ENCODE results near the gene TMC1.

The TMC1 gene

DNA sequence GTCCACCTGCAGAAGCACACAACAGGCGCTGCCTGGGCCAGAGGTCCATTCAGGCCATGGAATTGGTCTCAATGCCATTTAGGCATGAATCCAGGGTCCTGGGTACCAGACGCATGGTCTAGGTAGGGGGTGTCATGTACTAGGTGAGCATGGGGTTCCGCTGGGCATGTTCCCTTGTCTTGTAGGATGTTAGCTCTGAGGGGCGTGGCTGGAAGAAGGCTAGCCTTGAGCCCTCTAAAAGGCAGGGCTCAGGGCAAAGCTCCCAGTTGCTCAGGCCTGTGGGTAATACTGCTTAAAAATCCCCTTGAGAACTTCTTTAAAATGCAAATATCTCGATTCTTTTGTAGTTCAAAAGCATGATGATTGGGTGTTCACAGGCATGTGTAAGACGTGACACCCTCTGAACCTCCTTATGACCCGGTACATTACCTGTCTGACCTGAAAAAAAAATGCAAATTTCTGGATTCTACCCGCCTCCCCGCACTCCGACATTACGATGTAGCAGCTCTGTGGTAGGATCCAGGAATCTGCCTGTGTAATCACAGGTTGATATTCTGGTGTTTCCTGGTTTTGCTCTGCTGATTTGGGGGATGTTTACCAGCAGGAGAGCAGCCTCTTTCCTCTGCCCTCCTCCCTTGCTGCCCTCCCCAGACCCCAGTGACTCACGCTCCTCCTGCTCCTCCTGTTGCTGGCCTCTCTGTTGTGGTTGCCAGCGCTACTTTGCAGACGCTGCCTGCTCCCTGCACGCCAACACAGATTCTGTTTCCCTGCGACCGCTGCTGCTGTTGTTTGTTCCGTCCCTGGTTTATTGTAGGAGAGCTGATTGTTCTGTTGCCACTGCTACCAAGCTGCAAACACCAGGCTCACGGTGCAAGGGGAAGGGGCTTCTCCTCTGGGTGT is 5.7 kb downstream of the TMC1 start:
- Histone ChIP-seq H3K9ac (ENCODE audit: low read length in 2 of 2) (peak overlapping the region; percentile 25 to 62), H3K4me3 (ENCODE audit: low read length in 2 of 2) (peak overlapping the region; percentile 45 to 66), H3K4me1 (ENCODE audit: control insufficient read depth, insufficient read depth, low read length) (peaks cover 16% of the 10 kb centered on the region), H3K27me3 (ENCODE audit: control insufficient read depth in 1 of 2, insufficient read depth in 2 of 2, low read length in 2 of 2) (no peaks in the 10 kb centered on the region), H3K9me3 (ENCODE audit: control insufficient read depth in 2 of 2, low read length in 2 of 2) (no peaks in the 10 kb centered on the region), H3K27ac (ENCODE audit: low read length) (peak overlapping the region; percentile 64), H3K36me3 (ENCODE audit: control insufficient read depth in 2 of 2, insufficient read depth in 2 of 2, low read length in 2 of 2) (no peaks in the 10 kb centered on the region)

DNA sequence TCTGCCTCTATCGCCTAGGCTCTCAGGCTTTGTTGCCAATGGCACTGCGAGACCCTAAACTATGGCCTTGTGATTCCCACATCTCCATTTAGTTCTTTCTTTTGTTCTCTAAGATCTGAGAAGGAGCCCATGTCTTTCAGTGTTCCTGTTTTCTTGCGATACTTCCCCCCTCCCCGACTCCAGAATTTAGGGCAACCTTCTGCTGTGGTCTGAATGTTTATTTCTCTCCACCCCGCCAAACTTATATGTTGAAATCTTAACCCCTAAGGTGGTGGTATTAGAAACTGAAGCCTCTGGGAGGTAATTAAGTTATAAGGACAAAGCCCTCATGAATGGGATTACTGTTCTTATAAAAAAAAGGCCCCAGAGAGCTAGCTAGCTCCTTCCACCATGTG is 6.4 kb downstream of the TMC1 start:
- no peaks in the 10 kb centered on the region for H3K9me3 ChIP-seq (ENCODE audit: control insufficient read depth in 2 of 2, low read length in 2 of 2)
- peak overlapping the region; percentile 45 to 66 for H3K4me3 ChIP-seq (ENCODE audit: low read length in 2 of 2)

DNA sequence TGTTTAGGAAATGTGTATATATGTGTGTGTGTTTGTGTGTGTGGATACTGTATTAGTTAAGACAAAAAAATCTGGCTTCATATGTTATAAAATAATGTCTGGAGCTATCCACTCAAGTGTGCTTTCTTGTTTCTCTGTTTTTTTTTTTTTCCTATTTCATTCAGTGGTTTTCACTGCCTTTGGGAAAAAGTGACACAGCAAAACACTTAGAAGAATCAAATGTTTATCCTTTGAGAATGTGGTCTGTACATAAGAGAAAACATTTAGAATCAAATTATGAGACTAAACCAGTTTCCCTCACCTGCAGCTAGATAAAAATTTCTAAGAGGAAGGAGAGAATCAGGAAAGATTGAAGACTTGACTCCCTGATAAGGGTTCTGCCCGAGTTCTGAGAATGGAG is 8.1 kb downstream of the TMC1 start:
- Histone ChIP-seq H3K9ac (ENCODE audit: low read length in 2 of 2) (no peak overlapping the region), H3K9me3 (ENCODE audit: control insufficient read depth in 2 of 2, low read length in 2 of 2) (no peaks in the 10 kb centered on the region), H3K36me3 (ENCODE audit: control insufficient read depth in 2 of 2, insufficient read depth in 2 of 2, low read length in 2 of 2) (no peaks in the 10 kb centered on the region), H3K27me3 (ENCODE audit: control insufficient read depth in 1 of 2, insufficient read depth in 2 of 2, low read length in 2 of 2) (no peaks in the 10 kb centered on the region), H3K4me3 (ENCODE audit: low read length in 2 of 2) (no peak overlapping the region), H3K4me1 (ENCODE audit: control insufficient read depth, insufficient read depth, low read length) (peaks cover 16% of the 10 kb centered on the region), H3K27ac (ENCODE audit: low read length) (no peak overlapping the region)

More for the DNA sequence above, 6.4 kb downstream of the TMC1 start:
- Histone ChIP-seq H3K4me1 (ENCODE audit: control insufficient read depth, insufficient read depth, low read length) (peaks cover 16% of the 10 kb centered on the region), H3K9ac (ENCODE audit: low read length in 2 of 2) (peak overlapping the region; percentile 25 to 60), H3K36me3 (ENCODE audit: control insufficient read depth in 2 of 2, insufficient read depth in 2 of 2, low read length in 2 of 2) (no peaks in the 10 kb centered on the region), H3K27ac (ENCODE audit: low read length) (peak overlapping the region; percentile 64), H3K27me3 (ENCODE audit: control insufficient read depth in 1 of 2, insufficient read depth in 2 of 2, low read length in 2 of 2) (no peaks in the 10 kb centered on the region)

DNA sequence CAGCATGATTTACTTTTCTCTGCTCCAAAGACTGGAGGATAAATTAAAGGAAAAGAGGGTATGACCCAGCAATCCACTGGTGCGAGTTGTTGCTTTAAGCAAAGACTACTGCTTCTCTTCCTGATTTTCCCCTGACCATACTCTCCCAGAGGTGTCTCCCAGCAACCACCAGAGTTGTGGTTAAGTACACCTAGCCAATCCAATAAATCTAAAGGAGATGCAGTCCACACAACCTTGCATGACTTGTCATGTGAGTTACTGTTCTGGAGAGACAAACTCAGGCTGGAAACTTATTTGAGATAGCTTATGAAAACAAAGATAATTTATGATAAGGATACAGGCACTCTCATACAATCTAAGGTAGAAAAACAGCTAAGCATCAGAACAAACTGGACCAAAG is 11.9 kb downstream of the TMC1 start:
- Histone ChIP-seq H3K27me3 (ENCODE audit: control insufficient read depth in 1 of 2, insufficient read depth in 2 of 2, low read length in 2 of 2) (no peaks in the 10 kb centered on the region), H3K27ac (ENCODE audit: low read length) (no peak overlapping the region), H3K9me3 (ENCODE audit: control insufficient read depth in 2 of 2, low read length in 2 of 2) (no peaks in the 10 kb centered on the region), H3K4me1 (ENCODE audit: control insufficient read depth, insufficient read depth, low read length) (no peaks in the 10 kb centered on the region), H3K9ac (ENCODE audit: low read length in 2 of 2) (no peak overlapping the region), H3K36me3 (ENCODE audit: control insufficient read depth in 2 of 2, insufficient read depth in 2 of 2, low read length in 2 of 2) (no peaks in the 10 kb centered on the region), H3K4me3 (ENCODE audit: low read length in 2 of 2) (no peak overlapping the region)

DNA sequence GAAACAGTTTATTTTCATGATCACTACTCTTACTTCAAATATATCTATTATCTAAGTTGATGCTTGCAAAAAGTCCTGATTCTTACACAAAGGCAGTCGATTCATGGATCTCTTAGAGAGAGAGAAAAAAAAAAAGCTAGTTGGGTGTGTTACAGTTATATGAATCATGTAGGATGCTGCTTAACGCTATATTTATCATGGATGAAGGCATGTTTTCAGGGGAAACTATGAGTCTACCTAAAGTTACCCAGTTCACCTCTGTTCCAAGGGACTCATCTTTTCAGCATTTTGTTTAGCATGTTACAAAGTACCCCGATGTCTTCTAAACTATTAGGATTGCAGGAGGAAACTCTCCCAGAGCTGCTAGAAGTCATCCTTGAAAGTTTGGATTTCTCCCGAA is 13.5 kb downstream of the TMC1 start:
- Histone ChIP-seq H3K36me3 (ENCODE audit: control insufficient read depth in 2 of 2, insufficient read depth in 2 of 2, low read length in 2 of 2) (no peaks in the 10 kb centered on the region), H3K27me3 (ENCODE audit: control insufficient read depth in 1 of 2, insufficient read depth in 2 of 2, low read length in 2 of 2) (no peaks in the 10 kb centered on the region), H3K9ac (ENCODE audit: low read length in 2 of 2) (no peak overlapping the region), H3K4me3 (ENCODE audit: low read length in 2 of 2) (no peak overlapping the region), H3K27ac (ENCODE audit: low read length) (no peak overlapping the region), H3K4me1 (ENCODE audit: control insufficient read depth, insufficient read depth, low read length) (no peaks in the 10 kb centered on the region), H3K9me3 (ENCODE audit: control insufficient read depth in 2 of 2, low read length in 2 of 2) (no peaks in the 10 kb centered on the region)

DNA sequence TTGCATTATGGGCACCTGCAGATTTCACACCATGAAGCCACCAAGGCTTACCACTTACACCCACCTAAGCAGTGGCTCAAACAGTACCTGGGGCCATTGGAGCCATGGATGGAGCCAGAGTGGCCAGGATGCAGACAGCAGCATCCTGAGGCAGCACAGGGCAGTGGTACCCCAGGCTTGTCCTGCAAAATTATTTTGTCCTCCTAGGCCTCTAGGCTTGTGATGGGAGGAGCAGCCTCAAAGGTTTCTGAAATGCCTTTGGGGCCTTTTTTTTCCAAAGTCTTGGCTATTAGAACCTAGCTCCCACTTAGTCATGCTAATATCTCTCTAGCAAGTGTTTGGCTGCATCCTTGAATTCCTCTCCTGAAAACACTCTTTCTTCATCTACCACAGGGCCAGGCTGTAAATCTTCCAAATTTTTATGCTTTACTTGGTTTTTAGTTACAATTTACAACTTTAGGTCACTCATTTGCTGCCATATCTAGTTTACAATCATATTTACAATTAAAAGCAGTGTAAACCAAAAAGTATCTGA is 15.7 kb downstream of the TMC1 start:
- Histone ChIP-seq H3K27me3 (ENCODE audit: control insufficient read depth in 1 of 2, insufficient read depth in 2 of 2, low read length in 2 of 2) (no peaks in the 10 kb centered on the region), H3K4me3 (ENCODE audit: low read length in 2 of 2) (no peak overlapping the region), H3K36me3 (ENCODE audit: control insufficient read depth in 2 of 2, insufficient read depth in 2 of 2, low read length in 2 of 2) (no peaks in the 10 kb centered on the region), H3K4me1 (ENCODE audit: control insufficient read depth, insufficient read depth, low read length) (no peaks in the 10 kb centered on the region), H3K9ac (ENCODE audit: low read length in 2 of 2) (no peak overlapping the region), H3K9me3 (ENCODE audit: control insufficient read depth in 2 of 2, low read length in 2 of 2) (no peaks in the 10 kb centered on the region), H3K27ac (ENCODE audit: low read length) (no peak overlapping the region)

DNA sequence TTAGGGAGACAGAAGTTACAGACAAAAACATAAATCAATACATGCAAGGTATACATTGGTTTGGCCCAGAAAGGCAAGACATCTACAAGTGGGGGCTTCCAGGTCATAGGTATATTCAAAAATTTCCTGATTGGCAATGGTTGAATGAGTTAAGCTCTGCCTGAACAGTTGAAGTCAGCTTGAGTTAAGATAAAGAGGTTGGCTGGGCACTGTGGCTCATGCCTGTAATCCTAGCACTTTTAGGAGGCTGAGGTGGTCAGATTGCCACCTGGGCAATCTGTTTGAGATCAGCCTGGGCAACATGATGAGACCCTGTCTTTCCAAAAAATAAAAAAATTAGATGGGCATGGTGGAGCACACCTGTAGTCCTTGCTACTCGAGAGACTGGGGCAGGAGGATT is 16.3 kb downstream of the TMC1 start:
- Histone ChIP-seq H3K27me3 (ENCODE audit: control insufficient read depth in 1 of 2, insufficient read depth in 2 of 2, low read length in 2 of 2) (no peaks in the 10 kb centered on the region), H3K9me3 (ENCODE audit: control insufficient read depth in 2 of 2, low read length in 2 of 2) (no peaks in the 10 kb centered on the region), H3K27ac (ENCODE audit: low read length) (no peak overlapping the region), H3K4me1 (ENCODE audit: control insufficient read depth, insufficient read depth, low read length) (no peaks in the 10 kb centered on the region), H3K9ac (ENCODE audit: low read length in 2 of 2) (no peak overlapping the region), H3K4me3 (ENCODE audit: low read length in 2 of 2) (no peak overlapping the region), H3K36me3 (ENCODE audit: control insufficient read depth in 2 of 2, insufficient read depth in 2 of 2, low read length in 2 of 2) (no peaks in the 10 kb centered on the region)

DNA sequence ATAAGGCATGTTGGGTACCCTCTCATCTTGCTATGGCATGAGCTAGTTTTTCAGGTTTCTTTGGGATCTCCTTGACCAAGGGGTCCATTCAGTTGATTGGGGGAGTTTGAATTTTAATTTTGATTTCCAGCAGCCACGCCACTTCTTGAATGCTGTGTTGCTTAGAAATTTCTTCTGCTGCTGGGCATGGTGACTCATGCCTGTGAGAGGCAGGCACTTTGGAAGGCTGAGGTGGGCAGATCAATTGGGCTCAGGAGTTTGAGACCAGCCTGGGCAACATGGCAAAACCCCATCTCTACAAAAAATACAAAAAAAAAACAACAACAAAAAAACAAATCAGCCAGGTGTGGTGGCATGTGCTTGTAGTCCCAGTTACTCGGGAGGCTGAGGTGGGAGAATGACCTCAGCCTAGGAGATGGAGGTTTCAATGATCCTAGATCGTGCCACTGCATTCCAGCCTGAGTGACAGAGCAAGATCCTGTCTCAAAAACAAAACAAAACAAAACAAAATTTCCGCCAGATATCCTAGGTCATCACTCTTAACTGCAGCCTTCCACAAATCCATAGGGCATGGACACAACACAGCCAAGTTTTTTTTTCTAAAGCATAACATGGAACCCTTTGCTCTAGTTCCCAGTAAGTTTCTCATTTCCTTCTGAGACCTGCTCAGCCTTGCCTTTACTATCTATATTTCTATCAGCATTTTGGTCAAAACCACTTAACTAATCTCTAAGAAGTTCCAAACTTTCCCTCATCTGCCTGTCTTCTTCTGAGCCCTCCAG is 17.7 kb downstream of the TMC1 start:
- Histone ChIP-seq H3K4me3 (ENCODE audit: low read length in 2 of 2) (no peak overlapping the region), H3K27ac (ENCODE audit: low read length) (no peak overlapping the region), H3K27me3 (ENCODE audit: control insufficient read depth in 1 of 2, insufficient read depth in 2 of 2, low read length in 2 of 2) (no peaks in the 10 kb centered on the region), H3K4me1 (ENCODE audit: control insufficient read depth, insufficient read depth, low read length) (no peaks in the 10 kb centered on the region), H3K9ac (ENCODE audit: low read length in 2 of 2) (no peak overlapping the region), H3K36me3 (ENCODE audit: control insufficient read depth in 2 of 2, insufficient read depth in 2 of 2, low read length in 2 of 2) (no peaks in the 10 kb centered on the region), H3K9me3 (ENCODE audit: control insufficient read depth in 2 of 2, low read length in 2 of 2) (no peaks in the 10 kb centered on the region)

DNA sequence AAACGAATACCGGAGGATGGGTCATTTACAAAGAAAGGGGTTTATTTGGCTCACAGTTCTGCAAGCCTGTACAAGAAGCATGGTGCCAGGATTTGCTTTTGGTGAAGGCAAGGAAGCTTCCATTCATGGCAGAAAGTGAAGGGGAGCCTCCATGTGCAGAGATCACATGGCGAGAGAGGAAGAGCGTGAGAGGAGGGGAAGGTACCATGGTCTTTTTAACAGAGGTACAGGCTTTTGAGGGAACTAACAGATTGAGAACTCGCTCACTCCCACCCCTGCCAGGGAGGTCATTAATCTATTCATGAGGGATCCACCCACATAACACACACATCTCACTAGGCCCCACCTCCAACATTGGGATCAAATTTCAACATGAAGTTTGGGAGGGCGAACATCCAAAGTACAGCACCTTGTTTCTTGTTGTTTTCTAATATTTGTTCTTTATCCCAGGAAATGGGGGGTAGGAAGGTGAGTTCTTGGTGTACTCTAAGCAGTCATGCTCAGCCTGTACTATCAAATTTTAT is 18.5 kb downstream of the TMC1 start:
- Histone ChIP-seq H3K4me3 (ENCODE audit: low read length in 2 of 2) (no peak overlapping the region), H3K27ac (ENCODE audit: low read length) (no peak overlapping the region), H3K9ac (ENCODE audit: low read length in 2 of 2) (no peak overlapping the region), H3K9me3 (ENCODE audit: control insufficient read depth in 2 of 2, low read length in 2 of 2) (no peaks in the 10 kb centered on the region), H3K36me3 (ENCODE audit: control insufficient read depth in 2 of 2, insufficient read depth in 2 of 2, low read length in 2 of 2) (no peaks in the 10 kb centered on the region), H3K4me1 (ENCODE audit: control insufficient read depth, insufficient read depth, low read length) (no peaks in the 10 kb centered on the region), H3K27me3 (ENCODE audit: control insufficient read depth in 1 of 2, insufficient read depth in 2 of 2, low read length in 2 of 2) (no peaks in the 10 kb centered on the region)

DNA sequence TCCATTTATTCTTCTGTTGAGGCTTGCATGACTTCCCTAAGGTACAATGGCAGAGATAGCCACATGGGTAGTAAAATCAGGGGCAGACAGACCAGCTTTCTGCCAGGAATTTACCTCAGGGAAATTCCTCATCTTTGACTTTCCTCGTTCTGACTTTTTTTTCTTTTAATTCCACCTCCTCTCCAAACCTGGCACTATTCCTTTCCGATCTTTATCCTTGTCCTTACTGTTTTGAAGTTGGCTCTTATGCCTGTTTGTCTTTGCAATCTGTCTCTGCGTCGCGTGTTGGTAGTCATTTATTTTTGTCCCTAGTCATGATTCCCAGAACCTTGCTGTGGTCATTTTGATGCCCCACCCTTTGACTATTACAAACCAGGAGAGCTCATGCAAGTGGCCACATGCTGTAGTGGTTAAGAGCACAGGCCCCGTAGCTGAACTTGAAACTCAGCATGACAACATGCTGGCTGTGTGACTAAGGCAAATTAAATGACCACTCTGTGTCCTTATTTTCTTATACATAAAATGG is 19.0 kb downstream of the TMC1 start:
- H3K27ac ChIP-seq (ENCODE audit: low read length) = no peak overlapping the region
- H3K9me3 ChIP-seq (ENCODE audit: control insufficient read depth in 2 of 2, low read length in 2 of 2) = no peaks in the 10 kb centered on the region
- no peaks in the 10 kb centered on the region for H3K27me3 ChIP-seq (ENCODE audit: control insufficient read depth in 1 of 2, insufficient read depth in 2 of 2, low read length in 2 of 2)
- no peak overlapping the region for H3K4me3 ChIP-seq (ENCODE audit: low read length in 2 of 2)
- H3K9ac ChIP-seq (ENCODE audit: low read length in 2 of 2) = no peak overlapping the region
- no peaks in the 10 kb centered on the region for H3K4me1 ChIP-seq (ENCODE audit: control insufficient read depth, insufficient read depth, low read length)
- H3K36me3 ChIP-seq (ENCODE audit: control insufficient read depth in 2 of 2, insufficient read depth in 2 of 2, low read length in 2 of 2) = no peaks in the 10 kb centered on the region
